Measurements from ENCODE around the gene SPATA31D1.

Gene SPATA31D1

GRCh38 chr9:82010711-82011110 is 22.1 kb downstream of the SPATA31D1 start:
- TF ChIP-seq, protein P1, sequence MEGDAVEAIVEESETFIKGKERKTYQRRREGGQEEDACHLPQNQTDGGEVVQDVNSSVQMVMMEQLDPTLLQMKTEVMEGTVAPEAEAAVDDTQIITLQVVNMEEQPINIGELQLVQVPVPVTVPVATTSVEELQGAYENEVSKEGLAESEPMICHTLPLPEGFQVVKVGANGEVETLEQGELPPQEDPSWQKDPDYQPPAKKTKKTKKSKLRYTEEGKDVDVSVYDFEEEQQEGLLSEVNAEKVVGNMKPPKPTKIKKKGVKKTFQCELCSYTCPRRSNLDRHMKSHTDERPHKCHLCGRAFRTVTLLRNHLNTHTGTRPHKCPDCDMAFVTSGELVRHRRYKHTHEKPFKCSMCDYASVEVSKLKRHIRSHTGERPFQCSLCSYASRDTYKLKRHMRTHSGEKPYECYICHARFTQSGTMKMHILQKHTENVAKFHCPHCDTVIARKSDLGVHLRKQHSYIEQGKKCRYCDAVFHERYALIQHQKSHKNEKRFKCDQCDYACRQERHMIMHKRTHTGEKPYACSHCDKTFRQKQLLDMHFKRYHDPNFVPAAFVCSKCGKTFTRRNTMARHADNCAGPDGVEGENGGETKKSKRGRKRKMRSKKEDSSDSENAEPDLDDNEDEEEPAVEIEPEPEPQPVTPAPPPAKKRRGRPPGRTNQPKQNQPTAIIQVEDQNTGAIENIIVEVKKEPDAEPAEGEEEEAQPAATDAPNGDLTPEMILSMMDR (IDR thresholded peaks at IDR 0.05; ENCODE audit: low read depth, low read length, missing control alignments): no peak
- H3K4me3 ChIP-seq (ENCODE audit: low read depth, low read length): no peak overlapping the region
- no peaks in the 10 kb centered on the region for H3K27me3 ChIP-seq (replicated peaks)
- no peak overlapping the region for H3K27ac ChIP-seq
- no peaks in the 10 kb centered on the region for H3K36me3 ChIP-seq (replicated peaks)
- in situ Hi-C loops (cut with HindIII; ENCODE audit: low pct_ligation_motif_present, low sequenced_read_pairs): no loop called here
- DNase-seq: no peak

GRCh38 chr9:82011133-82011532 is 22.6 kb downstream of the SPATA31D1 start:
- Histone ChIP-seq H3K4me3 (ENCODE audit: low read depth, low read length) (no peak overlapping the region), H3K27me3 (replicated peaks) (no peaks in the 10 kb centered on the region), H3K36me3 (replicated peaks) (no peaks in the 10 kb centered on the region), H3K27ac (no peak overlapping the region)
- TF ChIP-seq, protein P1 (IDR thresholded peaks at IDR 0.05; ENCODE audit: low read depth, low read length, missing control alignments): no peak
- in situ Hi-C loops (cut with HindIII; ENCODE audit: low pct_ligation_motif_present, low sequenced_read_pairs): no loop called here
- DNase-seq: no peak

- no peak for DNase-seq
- no peaks in the 10 kb centered on the region for H3K36me3 ChIP-seq (replicated peaks)
- H3K4me3 ChIP-seq (ENCODE audit: low read depth, low read length): no peak overlapping the region
- no peak overlapping the region for H3K27ac ChIP-seq
- in situ Hi-C loops (cut with HindIII; ENCODE audit: low pct_ligation_motif_present, low sequenced_read_pairs): no loop called here
- TF ChIP-seq, protein P1 (IDR thresholded peaks at IDR 0.05; ENCODE audit: low read depth, low read length, missing control alignments): no peak
- no peaks in the 10 kb centered on the region for H3K27me3 ChIP-seq (replicated peaks)
Observed at GRCh38 chr9:82012276-82012675, 23.7 kb downstream of the SPATA31D1 start.

DNA sequence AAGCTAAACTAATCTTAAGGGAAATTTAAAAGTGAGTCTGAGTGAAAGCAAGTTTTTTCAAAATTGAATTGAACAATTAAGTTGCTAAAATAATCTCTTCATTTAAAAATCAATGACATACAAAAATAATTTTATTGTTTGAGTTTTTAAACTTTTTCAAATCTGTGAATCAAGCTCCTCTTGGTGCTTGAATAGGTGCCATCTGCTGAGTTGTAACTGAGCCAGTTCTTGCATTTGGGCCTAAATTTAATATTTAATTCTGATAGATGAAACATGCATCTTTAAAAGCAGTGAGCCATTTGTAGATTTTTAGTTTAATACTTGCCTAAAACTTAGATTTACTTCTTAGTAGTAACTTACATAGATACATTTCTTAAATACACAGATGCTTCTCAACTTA is 31.8 kb downstream of the SPATA31D1 start:
- no peak for DNase-seq
- H3K36me3 ChIP-seq (replicated peaks): no peaks in the 10 kb centered on the region
- H3K27me3 ChIP-seq (replicated peaks): no peaks in the 10 kb centered on the region
- no peak overlapping the region for H3K4me3 ChIP-seq (ENCODE audit: low read depth, low read length)
- in situ Hi-C loops (cut with HindIII; ENCODE audit: low pct_ligation_motif_present, low sequenced_read_pairs): no loop called here
- TF ChIP-seq, protein P1 (IDR thresholded peaks at IDR 0.05; ENCODE audit: low read depth, low read length, missing control alignments): no peak
- H3K27ac ChIP-seq: no peak overlapping the region

GRCh38 chr9:82021198-82021597 is 32.6 kb downstream of the SPATA31D1 start:
- Histone ChIP-seq H3K27ac (peak overlapping the region; percentile 54), H3K4me3 (ENCODE audit: low read depth, low read length) (no peak overlapping the region), H3K36me3 (replicated peaks) (no peaks in the 10 kb centered on the region), H3K27me3 (replicated peaks) (no peaks in the 10 kb centered on the region)
- peak; percentile 88 for DNase-seq
- TF ChIP-seq, protein P1 (IDR thresholded peaks at IDR 0.05; ENCODE audit: low read depth, low read length, missing control alignments): no peak
- in situ Hi-C loops (cut with HindIII; ENCODE audit: low pct_ligation_motif_present, low sequenced_read_pairs): no loop called here

DNA sequence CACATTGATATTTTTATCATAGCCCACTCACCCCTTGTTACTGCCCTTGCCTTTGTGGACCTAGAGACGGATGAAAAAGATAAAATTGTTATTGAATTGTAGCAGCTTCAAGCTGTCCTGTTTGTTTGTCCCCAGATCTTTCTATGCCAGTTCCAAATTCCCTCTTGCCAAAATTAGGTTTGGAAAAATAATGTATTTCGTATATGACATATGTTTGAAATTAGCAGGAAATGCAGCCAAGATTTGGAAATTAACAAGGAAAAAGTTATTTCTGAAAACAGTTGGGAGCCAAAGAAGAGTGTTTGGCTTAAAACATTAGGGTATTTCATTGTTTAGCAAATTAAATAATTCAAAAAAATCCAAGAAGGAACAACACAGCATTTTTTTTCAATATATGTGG is 33.5 kb downstream of the SPATA31D1 start:
- Histone ChIP-seq H3K27me3 (replicated peaks) (no peaks in the 10 kb centered on the region), H3K36me3 (replicated peaks) (no peaks in the 10 kb centered on the region), H3K4me3 (ENCODE audit: low read depth, low read length) (no peak overlapping the region), H3K27ac (no peak overlapping the region)
- no peak for DNase-seq
- TF ChIP-seq, protein P1 (IDR thresholded peaks at IDR 0.05; ENCODE audit: low read depth, low read length, missing control alignments): no peak
- in situ Hi-C loops (cut with HindIII; ENCODE audit: low pct_ligation_motif_present, low sequenced_read_pairs): no loop called here

Measured in brain microvascular endothelial cell (primary cell).